ENCODE results near the gene WWOX. TPM values are rescaled to one million over a fixed set of nuclear protein-coding genes. Genes with fewer than 3 reads are reported as not detected.
A peak's percentile ranks its signal among the peaks of the same experiment; 100 is the strongest.

Gene WWOX
- total RNA-seq, 1 donor from 2014 or later, result 34.9 TPM

- TF ChIP-seq CTCF (IDR thresholded peaks at IDR 0.05; ENCODE audit: insufficient read depth, low read length, poor library complexity, severe bottlenecking), result no peak
- Histone ChIP-seq H3K27me3 (ENCODE audit: control insufficient read depth, insufficient read depth, low read length) (no peaks in the 10 kb centered on the region), H3K36me3 (ENCODE audit: control insufficient read depth, insufficient read depth, low read length) (no peaks in the 10 kb centered on the region), H3K4me3 (ENCODE audit: low read depth, low read length) (no peak overlapping the region)
- DNase-seq (ENCODE audit: low read depth), result no peak
Measured at GRCh38 chr16:78704416-78704815, 605.0 kb downstream of the WWOX start.

GRCh38 chr16:78705694-78706093 lies 606.2 kb downstream of the WWOX start:
- no peak for DNase-seq (ENCODE audit: low read depth)
- Histone ChIP-seq H3K4me3 (ENCODE audit: low read depth, low read length) (no peak overlapping the region), H3K27me3 (ENCODE audit: control insufficient read depth, insufficient read depth, low read length) (no peaks in the 10 kb centered on the region), H3K36me3 (ENCODE audit: control insufficient read depth, insufficient read depth, low read length) (no peaks in the 10 kb centered on the region)
- peak; percentile 30 for TF ChIP-seq CTCF (IDR thresholded peaks at IDR 0.05; ENCODE audit: insufficient read depth, low read length, poor library complexity, severe bottlenecking)

- Histone ChIP-seq H3K27me3 (ENCODE audit: control insufficient read depth, insufficient read depth, low read length) (no peaks in the 10 kb centered on the region), H3K4me3 (ENCODE audit: low read depth, low read length) (no peak overlapping the region), H3K36me3 (ENCODE audit: control insufficient read depth, insufficient read depth, low read length) (no peaks in the 10 kb centered on the region)
- no peak for TF ChIP-seq CTCF (IDR thresholded peaks at IDR 0.05; ENCODE audit: insufficient read depth, low read length, poor library complexity, severe bottlenecking)
- DNase-seq (ENCODE audit: low read depth), result no peak
Measured at GRCh38 chr16:78706637-78707036, 607.2 kb downstream of the WWOX start.

GRCh38 chr16:78709137-78709884 lies 609.9 kb downstream of the WWOX start:
- Histone ChIP-seq H3K27me3 (ENCODE audit: control insufficient read depth, insufficient read depth, low read length) (no peaks in the 10 kb centered on the region), H3K4me3 (ENCODE audit: low read depth, low read length) (no peak overlapping the region), H3K36me3 (ENCODE audit: control insufficient read depth, insufficient read depth, low read length) (no peaks in the 10 kb centered on the region)
- TF ChIP-seq CTCF (IDR thresholded peaks at IDR 0.05; ENCODE audit: insufficient read depth, low read length, poor library complexity, severe bottlenecking), result no peak
- DNase-seq (ENCODE audit: low read depth), result no peak

- H3K27me3 ChIP-seq (ENCODE audit: control insufficient read depth, insufficient read depth, low read length), result no peaks in the 10 kb centered on the region
- no peak overlapping the region for H3K4me3 ChIP-seq (ENCODE audit: low read depth, low read length)
- TF ChIP-seq CTCF (IDR thresholded peaks at IDR 0.05; ENCODE audit: insufficient read depth, low read length, poor library complexity, severe bottlenecking), result no peak
Measured at GRCh38 chr16:78715106-78715505, 615.7 kb downstream of the WWOX start.

GRCh38 chr16:78715673-78716072 lies 616.2 kb downstream of the WWOX start:
- no peak for DNase-seq (ENCODE audit: low read depth)
- Histone ChIP-seq H3K27me3 (ENCODE audit: control insufficient read depth, insufficient read depth, low read length) (no peaks in the 10 kb centered on the region), H3K4me3 (ENCODE audit: low read depth, low read length) (no peak overlapping the region), H3K36me3 (ENCODE audit: control insufficient read depth, insufficient read depth, low read length) (no peaks in the 10 kb centered on the region)
- no peak for TF ChIP-seq CTCF (IDR thresholded peaks at IDR 0.05; ENCODE audit: insufficient read depth, low read length, poor library complexity, severe bottlenecking)

More at GRCh38 chr16:78715106-78715505, 615.7 kb downstream of the WWOX start:
- DNase-seq (ENCODE audit: low read depth), result no peak
- H3K36me3 ChIP-seq (ENCODE audit: control insufficient read depth, insufficient read depth, low read length), result no peaks in the 10 kb centered on the region

Measured in kidney epithelial cell (primary cell).